Heart left ventricle (tissue), 13 donors: ENCODE measurements around the gene SNX22.

ENCODE experiments used
- POLR2A ChIP-seq, 2 donors: fragments of 450-650 bp; IDR thresholded peaks; one replicate each; pipeline ENCODE4 v1.6.1; 2017; ENCODE audit warnings: antibody characterized with exemption in 2 of 2, mild to moderate bottlenecking in 2 of 2, moderate library complexity in 2 of 2
- TF ChIP-seq, protein P1 (sequence below), 12 donors: fragments of 200-600 bp; sonication (generic) in 4 of 12; IDR thresholded peaks; one replicate each; pipeline versions ENCODE4 v1.5.0 to v1.8.0; 2018 to 2022; ENCODE audit warnings: antibody characterized with exemption in 12 of 12, mild to moderate bottlenecking in 5 of 12
- donor health status: ischemic (EF 13 %, LVEDD 7.1; RV severe dilation, severe dysfunction).
- donor health status: DM: no; HTN: yes; CAD: no.
- donor health status: DM: no; HTN: no; CAD: no.
- donor health status: ischemic (EF 25% LVEDD 6.9; RV normal size, moderate dysfunction).
- donor health status: ischemic (EF 25% LVEDD 5.7; RV mildly dilated, moderate dysfunction).
- donor health status: ischemic (EF 35%, LVEDD 5.7; RV mildly dilated, moderate dysfunction).
- donor health status: nonischemic (EF 11% LVEDD 7.7; RV severe dilation, severe dysfunction).
- donor health status: DM: yes; HTN: yes; CAD: no.
- donor health status: PGD.
- donor health status: ischemic (EF 29% LVEDD 5.4; RV normal size, mild dysfunction).
- donor health status: nonischemic (EF 23%, LVEDD 6.1; RV moderate dilation, normal function).

DNA sequence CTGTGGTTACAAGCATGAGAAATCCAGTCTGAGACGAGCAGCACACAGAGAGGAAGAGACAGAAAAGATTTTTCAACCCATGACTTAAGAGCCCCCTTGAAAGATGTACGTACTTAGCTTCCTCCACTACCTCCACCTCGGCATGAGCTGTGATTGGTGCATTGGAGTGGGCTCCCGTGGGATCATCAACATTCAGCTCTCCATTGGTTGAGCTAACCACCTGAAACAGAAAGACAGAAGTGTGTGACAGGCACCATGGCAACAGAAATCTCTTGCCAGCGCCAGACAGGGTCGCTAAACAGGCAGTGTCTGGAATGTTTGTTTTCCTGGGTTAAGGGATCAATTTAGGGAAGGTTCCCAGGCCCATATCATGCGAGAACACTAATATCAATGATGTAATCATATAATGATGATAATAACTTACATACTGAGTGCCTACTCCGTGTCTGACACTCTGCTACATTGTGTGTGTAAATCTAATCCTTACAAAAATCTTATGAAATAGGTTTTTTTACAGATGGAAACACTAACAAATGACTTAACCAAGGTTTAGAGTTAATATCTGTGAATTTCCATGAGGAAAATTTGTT is 28.8 kb downstream of the SNX22 start:
- TF ChIP-seq POLR2A (IDR thresholded peaks at IDR 0.05): no peak
- TF ChIP-seq, protein P1, sequence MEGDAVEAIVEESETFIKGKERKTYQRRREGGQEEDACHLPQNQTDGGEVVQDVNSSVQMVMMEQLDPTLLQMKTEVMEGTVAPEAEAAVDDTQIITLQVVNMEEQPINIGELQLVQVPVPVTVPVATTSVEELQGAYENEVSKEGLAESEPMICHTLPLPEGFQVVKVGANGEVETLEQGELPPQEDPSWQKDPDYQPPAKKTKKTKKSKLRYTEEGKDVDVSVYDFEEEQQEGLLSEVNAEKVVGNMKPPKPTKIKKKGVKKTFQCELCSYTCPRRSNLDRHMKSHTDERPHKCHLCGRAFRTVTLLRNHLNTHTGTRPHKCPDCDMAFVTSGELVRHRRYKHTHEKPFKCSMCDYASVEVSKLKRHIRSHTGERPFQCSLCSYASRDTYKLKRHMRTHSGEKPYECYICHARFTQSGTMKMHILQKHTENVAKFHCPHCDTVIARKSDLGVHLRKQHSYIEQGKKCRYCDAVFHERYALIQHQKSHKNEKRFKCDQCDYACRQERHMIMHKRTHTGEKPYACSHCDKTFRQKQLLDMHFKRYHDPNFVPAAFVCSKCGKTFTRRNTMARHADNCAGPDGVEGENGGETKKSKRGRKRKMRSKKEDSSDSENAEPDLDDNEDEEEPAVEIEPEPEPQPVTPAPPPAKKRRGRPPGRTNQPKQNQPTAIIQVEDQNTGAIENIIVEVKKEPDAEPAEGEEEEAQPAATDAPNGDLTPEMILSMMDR (IDR thresholded peaks at IDR 0.05): no peak
